SK-N-SH (cell line): ENCODE results near the gene SGCA.

ENCODE experiments used
- CTCF ChIP-seq: fragments of 200-600 bp; sonication (generic); IDR thresholded peaks from 2 replicates; pipeline ENCODE4 v1.6.1; 2017; ENCODE audit warnings: antibody characterized with exemption, mild to moderate bottlenecking, moderate library complexity
- EZH2phosphoT487 ChIP-seq: fragments of 200-600 bp; sonication (generic); IDR thresholded peaks from 2 replicates; pipeline ENCODE4 v1.6.1; 2017; ENCODE audit warnings: low read depth, mixed run types, mild to moderate bottlenecking, antibody characterized with exemption, moderate library complexity, borderline replicate concordance
- MXI1 ChIP-seq: IDR thresholded peaks from 2 replicates; pipeline ENCODE4 v1.6.1; 2012; ENCODE audit warnings: mild to moderate bottlenecking, low read depth, low read length, improper control_type of control experiment
- POLR2AphosphoS5 ChIP-seq: IDR thresholded peaks from 2 replicates; pipeline ENCODE4 v1.6.1; 2012; ENCODE audit warnings: low read depth, low read length
- REST ChIP-seq: IDR thresholded peaks from 2 replicates; pipeline ENCODE4 v1.6.1; 2012; ENCODE audit warnings: mild to moderate bottlenecking, low read depth, low read length, moderate library complexity
- SIN3A ChIP-seq: IDR thresholded peaks from 2 replicates; pipeline ENCODE4 v1.6.1; 2012; ENCODE audit warnings: low read depth, mild to moderate bottlenecking, low read length, moderate library complexity, borderline replicate concordance

GRCh38 chr17:50170662-50171370, 5.0 kb downstream of the SGCA start:
- TF ChIP-seq SIN3A (no peak), EZH2phosphoT487 (no peak), CTCF (no peak), REST (no peak), MXI1 (no peak), POLR2AphosphoS5 (no peak)
